GM19025 (cell line): ENCODE data around the gene TCP11L2.

ENCODE experiments used
- ATAC-seq: cut with Tn5 transposase; IDR thresholded peaks from one replicate; pipeline ENCODE4 v1.9.1; 2021; ENCODE audit warnings: mild to moderate bottlenecking, low read depth, moderate library complexity; ENCODE audit not compliant: unreplicated experiment

TCP11L2 gene

DNA sequence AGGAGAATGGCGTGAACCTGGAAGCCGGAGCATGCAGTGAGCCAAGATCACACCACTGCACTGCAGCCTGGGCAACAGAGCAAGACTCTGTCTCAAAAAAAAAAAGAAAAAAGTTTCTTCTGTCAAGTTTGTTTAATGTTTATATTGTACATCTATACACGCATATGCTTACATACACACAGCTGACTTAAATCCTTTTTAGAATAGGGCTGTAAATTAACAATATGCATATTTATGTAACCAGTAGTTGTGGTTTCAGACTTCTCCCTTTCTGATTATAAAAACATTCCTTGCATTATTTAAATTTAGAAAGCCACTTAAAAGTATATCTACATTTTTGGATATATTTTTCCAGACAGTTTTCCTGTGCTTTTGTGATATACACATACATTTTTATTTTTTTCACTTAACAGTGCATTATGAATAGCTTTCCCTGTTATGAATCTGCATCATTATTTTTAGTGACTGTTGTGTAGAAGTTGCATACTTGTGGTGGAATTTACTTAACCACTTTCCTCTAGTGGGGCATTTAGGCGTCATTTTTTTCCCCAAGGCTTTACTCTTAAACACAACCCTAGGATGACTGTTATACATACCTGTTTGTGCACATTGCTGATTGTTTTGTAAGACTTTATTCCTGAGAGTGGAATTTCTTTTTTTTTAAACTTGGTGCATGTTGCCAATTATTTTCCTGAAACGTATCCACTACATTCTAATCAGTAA, 84.4 kb downstream of the TCP11L2 start:
- no peak for ATAC-seq

DNA sequence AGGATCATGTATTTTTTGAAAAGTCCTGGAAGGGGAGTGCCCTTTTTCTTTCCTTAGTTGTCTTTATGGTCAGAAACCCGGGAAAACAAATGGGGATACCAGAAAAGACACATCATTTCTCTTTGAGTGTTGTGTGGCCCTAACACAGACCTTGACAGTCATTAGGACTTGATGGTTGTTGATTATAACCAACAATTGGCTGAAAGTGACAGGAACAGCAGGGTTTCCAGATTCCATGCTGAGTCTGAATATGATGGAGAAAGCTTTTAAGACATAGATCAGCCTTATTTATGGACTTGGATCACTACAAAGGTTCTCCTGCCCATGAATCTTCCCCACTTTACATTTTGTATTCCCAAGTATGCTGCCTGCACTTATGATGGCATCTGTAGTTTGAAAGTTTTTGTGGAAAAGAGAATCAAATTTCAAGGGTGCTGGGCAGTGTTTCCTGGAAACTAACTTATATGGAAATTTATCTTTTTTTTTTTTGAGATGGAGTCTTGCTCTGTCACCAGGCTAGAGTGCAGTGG, 85.4 kb downstream of the TCP11L2 start:
- ATAC-seq, result no peak

DNA sequence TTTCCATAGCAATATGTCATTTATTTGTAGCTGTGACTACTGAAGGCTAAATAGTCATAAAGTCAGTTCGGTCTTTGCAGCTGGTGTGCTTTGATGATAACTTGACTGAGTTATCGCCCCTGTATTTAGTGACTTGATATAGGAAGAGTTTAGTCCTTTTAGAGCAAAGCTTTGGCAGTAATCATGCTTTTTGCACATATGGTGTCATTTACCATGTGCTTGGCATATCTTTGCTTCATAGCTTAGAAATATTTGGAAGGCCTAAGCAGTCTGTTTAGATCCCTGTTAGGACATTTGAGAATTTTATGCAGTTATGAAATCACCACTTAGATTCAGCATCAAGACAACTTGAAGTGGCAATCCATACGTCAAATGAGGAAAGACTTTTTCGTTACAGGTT, 86.6 kb downstream of the TCP11L2 start:
- no peak for ATAC-seq

DNA sequence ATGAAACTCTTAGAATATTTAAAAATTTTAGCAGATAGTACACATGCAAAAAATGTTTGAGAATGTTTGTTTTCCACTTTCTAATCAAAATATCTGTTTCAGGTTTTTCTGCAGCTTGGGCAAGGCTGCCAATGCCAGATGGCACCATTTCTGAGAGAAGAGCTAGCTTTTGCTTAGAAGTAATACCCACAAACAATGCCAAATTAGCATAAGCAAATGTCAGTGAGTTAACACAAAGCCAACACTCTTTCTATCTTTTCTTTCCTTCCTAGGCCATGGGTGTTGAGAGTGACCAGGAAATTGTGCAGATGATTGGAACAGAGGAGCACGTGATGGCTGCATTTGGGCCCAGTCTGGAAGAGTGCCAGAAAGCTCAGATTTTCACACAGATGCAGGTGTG, 90.2 kb downstream of the TCP11L2 start:
- no peak for ATAC-seq
